IMR-90 (cell line): ENCODE measurements around the gene FAXDC2.

Experiments
- CTCF ChIP-seq: conservative IDR thresholded peaks from 2 replicates; pipeline ENCODE4 v1.5.1; 2012; ENCODE audit warnings: mild to moderate bottlenecking, low read depth, low read length, improper control_type of control experiment
- MXI1 ChIP-seq: IDR thresholded peaks from 2 replicates; pipeline ENCODE4 v1.6.1; 2012; ENCODE audit warnings: low read depth, mild to moderate bottlenecking, low read length, moderate library complexity, borderline replicate concordance

- TF ChIP-seq CTCF (peak; percentile 92), MXI1 (no peak)
Observed at GRCh38 chr5:154811653-154812465, 38.5 kb downstream of the FAXDC2 start.
